Adrenal gland (tissue), 12 donors: ENCODE results near the gene AGBL1. TPM values are rescaled to one million over a fixed set of nuclear protein-coding genes. Genes with fewer than 3 reads are reported as not detected.

Experiments used
- DNase-seq, 7 donors: peaks; one replicate each; pipeline ENCODE4 v3.0.0-alpha.2; 2019 to 2020
- H3K27ac ChIP-seq, 5 donors: fragments of 200-600 bp; sonication (generic) in 4 of 5; 1 replicate in 3 of 5; 2 replicates in 2 of 5; pipeline versions ENCODE4 v1.5.1 to v1.8.0; 2016 to 2020; ENCODE audit warnings: mild to moderate bottlenecking in 1 of 5
- H3K27me3 ChIP-seq: fragments of 200-600 bp; 2 replicates; pipeline ENCODE4 v1.8.0; 2021
- H3K36me3 ChIP-seq, 2 donors: fragments of 200-600 bp; replicated peaks in 1 of 2; 1 replicate in 1 of 2; 2 replicates in 1 of 2; pipeline versions ENCODE4 v1.5.1 to v1.8.0; 2018 to 2022
- H3K4me1 ChIP-seq, 2 donors: fragments of 200-600 bp; replicated peaks in 1 of 2; 1 replicate in 1 of 2; 2 replicates in 1 of 2; pipeline versions ENCODE4 v1.5.1 to v1.8.0; 2018 to 2021
- H3K4me3 ChIP-seq, 4 donors: fragments of 200-600 bp; sonication (generic) in 3 of 4; one replicate each; pipeline ENCODE4 v1.5.1; 2016 to 2018
- H3K9me3 ChIP-seq, 3 donors: fragments of 200-600 bp; sonication (generic) in 1 of 3; replicated peaks in 1 of 3; 1 replicate in 2 of 3; 2 replicates in 1 of 3; pipeline versions ENCODE4 v1.5.1 to v1.8.0; 2016 to 2021
- CTCF ChIP-seq, 6 experiments: fragments of 450-650 bp in 4 of 6; fragments of 200-600 bp in 2 of 6; sonication (generic) in 1 of 6; IDR thresholded peaks; 1 replicate in 5 of 6; 2 replicates in 1 of 6; pipeline versions ENCODE4 v1.5.1 to v1.8.0; 2016 to 2021; ENCODE audit warnings: antibody characterized with exemption in 6 of 6, mild to moderate bottlenecking in 2 of 6, moderate library complexity in 1 of 6
- POLR2A ChIP-seq, 2 donors: fragments of 450-650 bp; IDR thresholded peaks; one replicate each; pipeline ENCODE4 v1.6.1; 2017; ENCODE audit warnings: antibody characterized with exemption in 2 of 2, mild to moderate bottlenecking in 2 of 2, moderate library complexity in 1 of 2
- WGBS, 4 donors: extraction: QIAGEN DNeasy Blood & Tissue Kit in 2 of 4; methylation state at CpG; one replicate each; pipeline versions ENCODE4 v1.1.5 to v1.1.7; 2013 to 2017; 5-methylcytosine and 5-hydroxymethylcytosine counted together
- intact Hi-C, 2 donors: fragments of 100-400 bp; cut with DNase I; formaldehyde crosslinking; loops; one replicate each; pipeline versions ENCODE4 v1.14.1 to v1.15.0; 2022 to 2023
- polyA plus RNA-seq, 3 donors: library from polyadenylated mRNA; stranded (reverse); fragments of 200-250 nt in 2 of 3; fragments of 350-450 nt in 1 of 3; fragmentation: Illumina TruSeq in 1 of 3; extraction: RNeasy Lipid Tissue Mini Kit (QIAGEN cat#74804) in 1 of 3; gene quantifications; one replicate each; pipeline ENCODE4 v1.2.3, GENCODE V29; 2013 to 2014
- total RNA-seq, 9 donors: library from RNA; depleted of rRNA in 4 of 9; stranded (reverse); fragments of >200 nt in 4 of 9; fragments of 120-200 nt in 1 of 9; fragmentation: NEBNext Ultra II Directional in 1 of 9; extraction: Animal tissue kit (Norgen Biotek cat#: 25700) in 1 of 9; gene quantifications; one replicate each; pipeline versions ENCODE4 v1.1.0 to v1.2.4, GENCODE V29; 2013 to 2023
- donor health status: healthy with polysubstance abuse.
- donor health status: Bipolar disorder and iron deficiency.
- donor health status: DM: yes; HTN: yes; CAD: no.
- donor health status: DM: no; HTN: no; CAD: no.
- donor health status: DM: no; HTN: no; CAD: no.
- donor health status: DM: yes; HTN: yes; CAD: no.

AGBL1 gene
- total and polyA plus RNA-seq, 12 donors = 0.04 to 0.07 (median 0.06) TPM; not detected in 9

DNA sequence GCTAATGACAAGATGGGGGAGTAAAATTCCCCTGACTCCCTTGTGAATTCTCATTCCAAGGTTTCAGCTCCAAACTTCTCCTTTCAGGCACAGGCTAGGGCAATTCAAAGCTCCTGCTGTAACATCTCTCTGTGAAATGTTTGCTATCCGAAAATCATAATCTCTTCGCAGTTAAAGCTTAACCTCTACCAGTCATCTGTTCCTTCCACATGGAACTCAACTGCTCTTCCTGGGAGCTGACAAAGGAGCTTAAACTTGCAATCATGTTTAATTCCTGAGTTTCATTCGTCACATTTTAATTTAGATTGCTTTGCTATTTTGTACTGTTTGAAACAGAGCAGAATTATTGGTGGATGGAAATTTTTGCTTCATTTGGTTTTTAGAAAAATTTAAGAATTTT lies 328.6 kb downstream of the AGBL1 start:
- no peaks in the 10 kb centered on the region for H3K27me3 ChIP-seq
- TF ChIP-seq POLR2A (IDR thresholded peaks at IDR 0.05) = no peak
- TF ChIP-seq CTCF (IDR thresholded peaks at IDR 0.05) = no peak
- no peaks in the 10 kb centered on the region for H3K36me3 ChIP-seq
- H3K27ac ChIP-seq = no peak overlapping the region
- WGBS, 4 donors = 71 to 85% (median 79%) methylated on average over 3 of the region's 3 CpGs
- H3K9me3 ChIP-seq = no peaks in the 10 kb centered on the region
- H3K4me1 ChIP-seq = no peaks in the 10 kb centered on the region
- no peak for DNase-seq
- no peak overlapping the region for H3K4me3 ChIP-seq
- intact Hi-C loops = no loop called here

- TF ChIP-seq POLR2A (IDR thresholded peaks at IDR 0.05) (no peak), CTCF (IDR thresholded peaks at IDR 0.05) (no peak)
- H3K27me3 ChIP-seq = no peaks in the 10 kb centered on the region
- intact Hi-C loops = no loop called here
- no peak overlapping the region for H3K27ac ChIP-seq
- 52 to 75% (median 70%) methylated on average over 2 of the region's 2 CpGs for WGBS, 4 donors
- H3K4me3 ChIP-seq = no peak overlapping the region
- DNase-seq = no peak
- H3K36me3 ChIP-seq = no peaks in the 10 kb centered on the region
- H3K4me1 ChIP-seq = no peaks in the 10 kb centered on the region
- H3K9me3 ChIP-seq = no peaks in the 10 kb centered on the region
Observed at GRCh38 chr15:86411916-86412315, 332.2 kb downstream of the AGBL1 start.

DNA sequence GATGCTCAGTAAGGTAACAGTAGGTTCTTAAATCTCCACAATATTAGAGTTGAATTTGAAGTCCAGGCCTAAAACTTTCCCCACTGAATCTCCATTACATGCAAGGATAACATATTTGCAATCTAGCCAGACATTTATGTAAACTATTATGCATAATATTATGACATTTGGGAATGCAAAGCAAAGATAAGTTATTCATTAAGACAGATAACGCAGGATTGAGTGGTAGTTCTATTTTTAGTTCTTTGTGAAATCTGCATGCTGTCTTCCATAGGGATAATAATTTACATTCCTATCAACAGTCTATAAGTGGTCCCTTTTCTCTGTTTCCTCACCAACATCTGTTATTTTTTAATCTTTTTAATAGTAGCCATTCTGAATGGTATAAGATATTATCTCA lies 333.5 kb downstream of the AGBL1 start:
- no peak overlapping the region for H3K4me3 ChIP-seq
- H3K36me3 ChIP-seq = no peaks in the 10 kb centered on the region
- H3K9me3 ChIP-seq = no peaks in the 10 kb centered on the region
- DNase-seq = no peak
- no peaks in the 10 kb centered on the region for H3K4me1 ChIP-seq
- H3K27me3 ChIP-seq = no peaks in the 10 kb centered on the region
- no peak overlapping the region for H3K27ac ChIP-seq
- TF ChIP-seq CTCF (IDR thresholded peaks at IDR 0.05) (no peak), POLR2A (IDR thresholded peaks at IDR 0.05) (no peak)
- intact Hi-C loops = no loop called here
- 68 to 77% (median 72%) methylated on average over 1 of the region's 1 CpG for WGBS, 4 donors

GRCh38 chr15:86425746-86426145 lies 346.1 kb downstream of the AGBL1 start:
- TF ChIP-seq POLR2A (IDR thresholded peaks at IDR 0.05) (no peak), CTCF (IDR thresholded peaks at IDR 0.05) (no peak)
- intact Hi-C loops = no loop called here
- H3K4me3 ChIP-seq = no peak overlapping the region
- no peak for DNase-seq
- H3K27ac ChIP-seq = no peak overlapping the region
- no peaks in the 10 kb centered on the region for H3K4me1 ChIP-seq
- no peaks in the 10 kb centered on the region for H3K36me3 ChIP-seq
- no peaks in the 10 kb centered on the region for H3K27me3 ChIP-seq
- 78 to 91% (median 83%) methylated on average over 3 of the region's 3 CpGs for WGBS, 4 donors
- no peaks in the 10 kb centered on the region for H3K9me3 ChIP-seq
